Activated CD8-positive, alpha-beta T cell treated with anti-CD3 and anti-CD28 coated beads for 36 hours (primary cell): ENCODE measurements around the gene SERPINB13. TPM values are rescaled to one million over a fixed set of nuclear protein-coding genes. Genes with fewer than 3 reads are reported as not detected.
"Not testable (repeated sequence)": the region's sequence is repeated elsewhere in the genome, so short reads cannot be mapped to it uniquely, and the experiment has no call there.

Experiments
- ATAC-seq: fragments of 200-7000 bp; cut with Tn5 transposase; one replicate; pipeline ENCODE4 v1.10.0; 2021; ENCODE audit warnings: mild to moderate bottlenecking, moderate library complexity
- CTCF ChIA-PET: fragments of 350-600 bp; sonication (Branson Sonifier 250); formaldehyde crosslinking; loops from one replicate; lab custom pipeline; 2021; ENCODE audit warnings: antibody characterized with exemption; lab: Charles Lee
- POLR2A ChIA-PET: fragments of 350-600 bp; sonication (Branson Sonifier 250); formaldehyde crosslinking; loops from one replicate; lab custom pipeline; 2021; ENCODE audit warnings: antibody characterized with exemption; lab: Charles Lee
- DNase-seq: peaks from one replicate; pipeline ENCODE4 v3.0.0-alpha.2; 2020
- H3K27ac Mint-ChIP-seq: one replicate; pipeline ENCODE4 v1.8.0; 2021; ENCODE audit warnings: mild to moderate bottlenecking, mixed read lengths
- H3K27me3 Mint-ChIP-seq: one replicate; pipeline ENCODE4 v1.8.0; 2021; ENCODE audit warnings: mixed read lengths
- H3K36me3 Mint-ChIP-seq: one replicate; pipeline ENCODE4 v1.8.0; 2021; ENCODE audit warnings: low read depth, mixed read lengths
- H3K4me1 Mint-ChIP-seq: one replicate; pipeline ENCODE4 v1.8.0; 2021; ENCODE audit warnings: low read depth, mixed read lengths
- H3K4me3 Mint-ChIP-seq: one replicate; pipeline ENCODE4 v1.8.0; 2021; ENCODE audit warnings: mild to moderate bottlenecking, moderate library complexity, mixed read lengths
- H3K9me3 Mint-ChIP-seq: one replicate; pipeline ENCODE4 v1.8.0; 2021; ENCODE audit warnings: mixed read lengths
- intact Hi-C: fragments of 100-400 bp; cut with micrococcal nuclease; formaldehyde crosslinking; loops from one replicate; pipeline ENCODE4 v1.10.0; 2022
- total RNA-seq, 2 experiments: library from RNA; stranded (reverse); gene quantifications; one replicate each; pipeline ENCODE4 v1.2.3, GENCODE V29; 2021
- TF ChIP-seq, protein P1 (sequence below): fragments of 200-600 bp; IDR thresholded peaks from one replicate; pipeline ENCODE4 v1.8.0; 2022; ENCODE audit warnings: antibody characterized with exemption, mild to moderate bottlenecking

SERPINB13 gene
- total RNA-seq, 2 experiments from 2014 or later: not detected

DNA sequence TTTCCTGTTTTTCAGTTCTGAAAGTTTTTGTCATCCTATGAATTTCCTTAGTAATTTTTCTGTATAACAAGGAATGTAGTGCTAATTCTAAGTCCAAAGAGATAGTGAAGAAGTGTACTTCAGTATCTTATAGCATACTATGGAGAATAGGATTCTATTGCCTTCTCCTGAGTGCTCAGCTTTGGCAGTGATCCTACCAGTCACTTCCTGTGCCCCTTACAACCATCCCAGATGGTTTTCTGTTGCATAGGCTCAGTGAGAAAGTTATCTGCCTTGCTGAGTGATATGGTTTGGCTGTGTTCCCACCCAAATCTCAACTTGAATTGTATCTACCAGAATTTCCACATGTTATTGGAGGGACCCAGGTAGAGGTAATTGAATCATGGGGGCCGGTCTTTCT lies 57.6 kb downstream of the SERPINB13 start:
- intact Hi-C loops, H3K36me3 Mint-ChIP-seq, POLR2A ChIA-PET, CTCF ChIA-PET, H3K4me1 Mint-ChIP-seq, H3K9me3 Mint-ChIP-seq, H3K4me3 Mint-ChIP-seq, DNase-seq, H3K27me3 Mint-ChIP-seq, H3K27ac Mint-ChIP-seq, ATAC-seq: not testable (repeated sequence)

DNA sequence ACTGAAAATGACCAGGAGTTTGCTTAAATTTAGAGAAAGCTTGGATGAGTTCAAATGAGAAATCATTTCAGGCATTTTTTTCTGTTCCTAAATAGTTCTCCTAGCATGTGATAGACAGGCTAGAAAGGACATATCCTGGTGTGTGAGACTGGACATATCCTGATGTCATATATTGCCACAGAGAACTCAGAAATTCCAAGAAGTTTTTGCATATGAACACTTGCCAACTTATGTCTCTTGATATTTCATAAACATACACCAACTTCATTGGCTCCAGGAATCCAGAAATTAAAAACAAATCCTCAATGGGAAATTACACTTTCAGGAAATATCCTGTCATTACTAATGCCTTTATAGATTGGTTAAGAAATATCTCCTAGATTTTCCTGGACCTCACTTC lies 59.8 kb downstream of the SERPINB13 start:
- Mint-ChIP-seq H3K4me1 (no peaks in the 10 kb centered on the region), H3K27me3 (no peaks in the 10 kb centered on the region), H3K4me3 (no peak overlapping the region), H3K9me3 (no peaks in the 10 kb centered on the region), H3K27ac (no peak overlapping the region), H3K36me3 (no peaks in the 10 kb centered on the region)
- CTCF ChIA-PET: no interaction called here
- DNase-seq (no peak), ATAC-seq (no peak)
- TF ChIP-seq, protein P1, sequence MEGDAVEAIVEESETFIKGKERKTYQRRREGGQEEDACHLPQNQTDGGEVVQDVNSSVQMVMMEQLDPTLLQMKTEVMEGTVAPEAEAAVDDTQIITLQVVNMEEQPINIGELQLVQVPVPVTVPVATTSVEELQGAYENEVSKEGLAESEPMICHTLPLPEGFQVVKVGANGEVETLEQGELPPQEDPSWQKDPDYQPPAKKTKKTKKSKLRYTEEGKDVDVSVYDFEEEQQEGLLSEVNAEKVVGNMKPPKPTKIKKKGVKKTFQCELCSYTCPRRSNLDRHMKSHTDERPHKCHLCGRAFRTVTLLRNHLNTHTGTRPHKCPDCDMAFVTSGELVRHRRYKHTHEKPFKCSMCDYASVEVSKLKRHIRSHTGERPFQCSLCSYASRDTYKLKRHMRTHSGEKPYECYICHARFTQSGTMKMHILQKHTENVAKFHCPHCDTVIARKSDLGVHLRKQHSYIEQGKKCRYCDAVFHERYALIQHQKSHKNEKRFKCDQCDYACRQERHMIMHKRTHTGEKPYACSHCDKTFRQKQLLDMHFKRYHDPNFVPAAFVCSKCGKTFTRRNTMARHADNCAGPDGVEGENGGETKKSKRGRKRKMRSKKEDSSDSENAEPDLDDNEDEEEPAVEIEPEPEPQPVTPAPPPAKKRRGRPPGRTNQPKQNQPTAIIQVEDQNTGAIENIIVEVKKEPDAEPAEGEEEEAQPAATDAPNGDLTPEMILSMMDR: no peak
- POLR2A ChIA-PET: no interaction called here
- intact Hi-C loops: no loop called here

DNA sequence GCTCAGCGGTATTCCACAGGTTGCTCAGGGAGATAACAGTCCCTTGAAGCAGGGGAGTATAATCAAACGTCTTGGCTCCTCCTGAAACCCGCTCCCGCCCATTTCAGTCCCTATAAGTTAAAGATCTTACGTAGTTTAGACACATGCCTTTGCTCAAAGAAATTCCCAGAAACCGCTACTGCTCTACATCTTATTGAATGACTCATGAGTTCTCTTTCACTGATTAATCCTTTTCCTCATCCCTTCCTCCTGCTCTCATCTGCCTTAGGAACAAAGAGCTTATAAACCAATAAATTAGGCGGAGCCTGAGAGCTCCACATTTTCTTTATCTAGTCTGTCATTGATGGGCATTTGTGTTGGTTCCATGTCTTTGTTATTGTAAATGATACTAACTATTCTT lies 61.1 kb downstream of the SERPINB13 start:
- Mint-ChIP-seq H3K36me3 (no peaks in the 10 kb centered on the region), H3K4me1 (no peaks in the 10 kb centered on the region), H3K4me3 (no peak overlapping the region), H3K27ac (no peak overlapping the region), H3K9me3 (no peaks in the 10 kb centered on the region), H3K27me3 (no peaks in the 10 kb centered on the region)
- ATAC-seq (no peak), DNase-seq (no peak)
- CTCF ChIA-PET: no interaction called here
- TF ChIP-seq, protein P1: no peak
- intact Hi-C loops: no loop called here
- POLR2A ChIA-PET: no interaction called here

Other genes with a start within 250 kb of the SERPINB13 start
- 10 to 100 TPM; 53.4 TPM for gene KDSR, start 220.1 kb upstream of the SERPINB13 start, total RNA-seq
- gene VPS4B, start 164.9 kb upstream of the SERPINB13 start, total RNA-seq: 10 to 100 TPM; 34.8 to 35.9 TPM
- gene SERPINB5, start 110.4 kb upstream of the SERPINB13 start, total RNA-seq: not detected
- not detected for gene SERPINB12, start 45.0 kb upstream of the SERPINB13 start, total RNA-seq
- gene SERPINB4, start 56.9 kb downstream of the SERPINB13 start, total RNA-seq: not detected
- gene SERPINB3, start 74.5 kb downstream of the SERPINB13 start, total RNA-seq: not detected
- gene SERPINB11, start 115.6 kb downstream of the SERPINB13 start, total RNA-seq: not detected
- not detected for gene SERPINB7, start 188.1 kb downstream of the SERPINB13 start, total RNA-seq